NCI-H1930 (cell line): ENCODE measurements around the gene GPR152.

Experiments used
- DNase-seq, 2 experiments: peaks; one replicate each; lab custom pipeline; 2025; lab: John Stamatoyannopoulos, UW

GPR152 gene

DNA sequence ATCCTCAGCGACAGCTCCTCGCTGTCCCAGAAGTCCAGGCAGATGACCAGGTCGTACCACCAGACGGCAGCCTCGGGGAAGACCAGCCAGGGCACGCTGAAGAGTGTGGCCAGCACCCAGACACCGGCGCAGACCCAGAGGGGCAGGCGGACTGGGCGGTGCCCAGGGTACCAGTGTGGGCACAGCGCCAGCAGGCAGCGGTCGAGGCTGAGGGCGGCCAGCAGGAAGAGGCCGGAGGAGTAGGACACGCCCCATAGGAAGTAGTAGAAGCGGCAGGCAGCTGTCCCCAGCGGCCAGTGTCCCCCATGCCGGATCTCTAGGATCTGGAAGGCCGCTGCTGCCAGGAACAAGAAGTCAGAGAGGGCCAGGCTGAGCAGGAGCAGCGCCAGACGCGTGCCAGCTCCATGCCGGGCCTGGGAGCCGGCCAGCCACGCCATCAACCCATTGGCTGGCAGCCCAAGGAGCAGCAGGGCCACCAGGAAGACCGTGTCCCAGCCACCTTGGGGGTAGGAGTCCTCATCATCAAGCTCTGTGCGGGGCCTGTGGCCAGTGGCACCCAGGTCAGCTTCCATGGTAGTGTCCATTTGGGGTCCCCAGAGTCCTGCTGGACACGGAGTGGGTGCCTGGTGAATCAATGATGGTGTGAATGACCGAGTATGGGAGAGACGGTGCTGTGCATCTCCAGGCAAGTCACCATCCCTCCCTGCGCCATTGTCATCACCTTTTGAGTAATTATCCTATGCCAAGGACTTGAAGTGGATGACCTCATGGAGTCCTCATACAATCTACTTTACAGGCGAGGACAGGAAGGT, at the start of gene GPR152:
GPR152 (minus strand) TSS at position 589 of the 812 bp plus-strand sequence; CDS start at position 584, 5 bp downstream.
- DNase-seq, result no peak

GRCh38 chr11:67501854-67502253, 49.3 kb upstream of the GPR152 start:
- no peak for DNase-seq

DNA sequence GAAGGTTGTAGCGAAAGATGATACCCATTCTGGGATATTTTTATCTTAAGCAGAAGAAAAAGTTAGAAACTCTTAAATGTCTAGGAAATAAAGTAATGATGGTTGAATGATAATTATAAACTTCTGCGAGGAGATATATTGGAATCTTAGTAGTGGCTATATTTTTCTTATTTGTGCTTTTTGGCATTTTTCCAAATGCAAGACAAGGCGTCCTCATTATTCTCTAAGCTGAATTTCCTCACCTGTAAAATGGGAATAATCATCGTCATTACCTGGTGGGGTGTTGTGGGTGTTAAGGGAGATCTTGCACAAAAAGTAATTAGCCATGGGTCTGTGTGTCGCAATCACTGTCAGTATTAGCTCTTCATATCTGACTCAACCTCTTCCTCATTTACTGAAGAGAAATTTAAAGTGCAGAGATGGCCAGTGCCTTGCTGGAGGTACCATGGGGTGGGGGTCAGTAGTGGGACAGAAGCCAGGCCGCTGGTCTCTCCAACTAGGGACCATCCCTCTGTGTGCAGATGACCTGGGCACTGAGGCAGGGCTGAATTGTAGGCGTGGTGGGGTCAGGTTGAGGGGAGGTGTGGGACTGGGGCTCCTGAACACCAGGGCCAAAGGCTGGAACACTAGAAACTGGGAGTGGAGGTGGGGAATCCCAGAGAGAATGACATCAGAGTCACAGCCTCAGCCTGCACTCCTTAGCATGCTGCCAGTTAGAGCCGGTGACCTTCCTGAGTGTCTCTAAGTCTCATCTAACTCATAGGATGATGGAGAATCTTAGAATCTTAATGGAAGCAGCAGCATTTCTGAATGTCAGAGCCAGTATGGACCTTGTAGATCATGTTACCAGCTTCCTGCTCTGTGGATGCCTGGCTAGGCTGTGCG, 48.5 kb upstream of the GPR152 start:
- no peak for DNase-seq

GRCh38 chr11:67500484-67500821, 47.9 kb upstream of the GPR152 start:
- DNase-seq, result no peak

DNA sequence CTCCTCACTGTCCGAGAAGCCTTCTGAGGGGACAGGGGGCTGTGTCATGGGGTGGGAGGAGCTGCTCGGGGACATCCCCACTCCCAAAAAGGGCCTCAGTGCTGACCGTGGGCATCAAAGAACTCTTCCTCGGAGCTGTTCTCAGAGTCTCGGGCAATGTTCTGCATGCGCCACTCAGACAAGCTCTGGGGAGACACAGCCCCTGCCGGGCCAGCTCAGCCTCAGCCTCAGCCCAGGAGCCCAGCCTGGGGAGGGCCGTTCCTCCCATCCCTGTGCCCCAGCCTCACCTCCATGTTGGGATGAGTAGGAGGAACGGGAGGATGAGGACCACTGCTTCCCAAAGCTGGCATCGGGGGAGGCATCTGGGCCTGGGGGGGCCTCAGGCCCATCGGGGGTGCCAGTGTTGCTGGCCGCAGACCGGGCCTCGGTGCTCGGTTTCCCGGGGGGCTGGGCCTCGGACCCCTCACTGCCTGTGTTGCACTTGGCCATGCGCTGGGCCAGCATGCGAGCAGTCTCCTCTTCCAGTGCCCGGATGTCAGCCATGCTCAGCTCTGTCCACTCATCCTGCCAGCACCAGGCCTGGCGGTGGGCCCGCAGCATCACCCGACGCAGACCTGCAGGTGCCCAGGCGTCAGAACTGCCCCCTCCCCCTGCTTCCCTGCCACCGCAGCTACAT, 47.4 kb upstream of the GPR152 start:
- no peak for DNase-seq

- DNase-seq, result no peak
These were observed 46.0 kb upstream of the GPR152 start for GRCh38 chr11:67498544-67498972.

DNA sequence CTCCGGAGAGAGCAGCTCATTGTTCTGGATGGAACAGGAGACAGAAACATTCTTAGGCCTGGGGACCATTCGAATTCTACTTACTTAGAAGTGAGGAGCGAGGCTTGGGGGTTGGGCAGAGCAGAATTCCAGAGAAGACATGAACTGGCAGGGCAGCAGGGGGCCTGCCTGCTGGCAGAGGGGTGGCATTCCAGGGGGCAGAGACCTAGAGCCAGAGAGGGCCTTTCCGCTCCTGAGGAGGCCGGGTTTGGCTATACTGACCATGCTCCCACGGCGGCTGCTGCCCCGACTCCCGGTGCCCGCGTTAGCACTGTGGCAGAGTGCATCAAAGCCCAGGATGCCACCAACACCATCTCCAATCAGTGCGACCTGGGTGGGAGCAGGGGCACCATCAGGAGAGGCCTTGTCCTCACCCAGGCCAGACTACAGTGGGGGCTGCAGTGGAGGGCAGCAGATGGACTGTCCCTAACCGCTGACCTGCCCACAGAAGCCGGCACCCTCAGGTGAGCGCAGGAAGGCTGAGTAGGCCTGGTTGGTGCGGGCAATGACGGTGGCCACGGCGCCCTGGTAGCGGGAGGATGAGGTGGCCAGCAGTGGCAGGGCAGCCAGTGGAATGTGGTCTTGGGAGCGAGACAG, 45.2 kb upstream of the GPR152 start:
- DNase-seq, result no peak

DNA sequence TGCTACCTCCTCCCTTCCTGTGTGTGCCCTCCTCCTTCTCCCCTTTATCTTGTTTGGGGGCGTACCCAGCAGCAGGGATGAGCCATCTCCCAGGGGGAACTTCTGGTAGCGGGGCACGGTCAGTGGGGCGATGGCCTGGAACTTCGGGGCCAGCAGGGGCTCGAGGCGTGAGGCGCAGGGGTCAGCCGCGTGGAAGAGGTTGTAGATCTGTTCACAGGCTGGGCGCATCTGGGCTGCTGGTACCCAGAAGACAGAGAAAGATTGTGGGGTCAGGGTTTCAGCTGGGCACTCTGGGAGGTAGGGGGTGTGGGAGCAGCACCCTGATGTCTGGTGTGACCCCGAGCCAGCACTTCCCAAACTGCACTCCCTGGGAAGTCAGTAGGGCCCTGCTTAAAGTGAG, 43.6 kb upstream of the GPR152 start:
- DNase-seq, result no peak

DNA sequence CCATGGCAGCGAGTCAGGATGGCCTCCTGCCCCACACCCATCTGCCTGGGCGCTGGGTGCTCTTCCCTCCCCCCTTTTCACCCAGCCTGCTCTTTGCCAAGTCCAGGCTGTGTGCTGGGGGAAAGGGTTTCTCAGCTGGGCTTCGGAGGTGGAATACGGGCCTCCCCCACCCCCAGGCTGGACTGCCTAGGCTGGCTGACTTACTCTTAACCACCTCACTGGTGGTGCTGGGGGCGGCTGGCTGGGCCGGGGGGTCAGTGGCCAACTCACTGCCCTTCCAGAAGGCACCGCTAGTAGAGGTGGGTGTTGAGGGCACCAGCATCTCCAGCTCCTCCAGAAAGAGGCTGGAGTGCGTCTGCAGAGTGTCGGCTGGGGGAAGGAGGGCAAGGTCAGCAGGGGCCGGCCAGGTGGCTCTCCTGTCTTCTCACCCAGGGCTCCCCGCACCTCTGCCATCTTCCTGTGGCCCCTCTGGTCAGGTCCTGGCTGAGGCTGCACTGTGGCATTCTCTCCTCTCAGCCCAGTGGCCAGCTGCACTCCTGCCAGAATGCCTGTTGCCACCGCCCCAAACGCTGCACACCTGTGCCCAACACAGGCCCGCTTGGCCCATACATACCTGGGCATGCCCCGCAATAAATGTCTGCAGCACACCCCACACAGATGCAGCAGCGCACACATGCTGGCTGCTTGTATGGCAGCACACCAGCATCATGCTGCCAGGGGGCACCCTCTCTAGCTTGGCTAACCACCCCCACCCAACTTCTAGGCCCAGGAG, 42.9 kb upstream of the GPR152 start:
- DNase-seq, result no peak

DNA sequence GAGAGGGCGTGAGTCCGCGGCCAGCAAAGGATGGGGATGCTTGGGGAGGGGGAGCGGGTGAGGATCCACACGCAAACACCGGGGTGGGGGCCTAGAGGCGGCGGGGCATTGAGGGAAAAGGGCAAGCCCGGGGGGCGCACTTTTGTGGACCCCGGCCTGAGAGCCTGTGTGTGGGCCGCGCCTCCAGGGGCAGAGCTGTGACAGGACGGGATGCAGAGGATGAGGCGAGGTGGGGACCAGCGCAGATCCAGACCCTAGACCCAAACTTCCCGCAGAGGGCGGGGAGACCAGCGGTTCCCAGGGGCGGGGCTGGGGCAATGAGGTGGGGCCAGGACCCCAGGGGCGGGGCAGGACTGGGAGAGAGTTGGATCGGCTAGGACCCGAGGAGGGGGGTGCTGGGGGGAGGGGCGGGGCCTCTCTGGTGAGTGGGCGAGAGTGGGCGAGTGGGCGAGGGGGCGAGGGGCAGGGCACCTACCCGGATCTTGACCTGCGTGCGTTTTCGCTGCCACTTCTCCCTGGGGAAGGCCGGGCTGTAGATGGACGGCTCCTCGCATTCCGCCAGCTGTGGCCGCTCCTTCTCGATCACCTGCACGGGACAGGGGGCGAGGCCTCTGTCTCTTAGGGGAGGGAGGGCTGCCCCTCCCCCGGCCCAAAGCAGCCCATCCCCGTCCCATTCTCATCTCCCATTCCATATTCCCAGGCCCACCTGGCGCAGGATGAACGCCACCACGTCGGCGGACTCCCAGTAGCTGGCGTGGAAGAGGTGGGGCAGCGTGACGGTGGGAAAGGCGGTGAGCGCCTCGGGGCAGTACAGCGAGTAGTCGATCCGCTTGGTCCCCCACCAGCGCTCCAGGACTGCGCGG, 42.1 kb upstream of the GPR152 start:
- DNase-seq, result no peak

- no peak for DNase-seq
These were observed 41.2 kb upstream of the GPR152 start for GRCh38 chr11:67493548-67494370.

- no peak for DNase-seq
These were observed 40.4 kb upstream of the GPR152 start for GRCh38 chr11:67492801-67493547.

- no peak for DNase-seq
These were observed 39.7 kb upstream of the GPR152 start for GRCh38 chr11:67492069-67492727.

- no peak for DNase-seq
These were observed 38.9 kb upstream of the GPR152 start for GRCh38 chr11:67491276-67492068.

DNA sequence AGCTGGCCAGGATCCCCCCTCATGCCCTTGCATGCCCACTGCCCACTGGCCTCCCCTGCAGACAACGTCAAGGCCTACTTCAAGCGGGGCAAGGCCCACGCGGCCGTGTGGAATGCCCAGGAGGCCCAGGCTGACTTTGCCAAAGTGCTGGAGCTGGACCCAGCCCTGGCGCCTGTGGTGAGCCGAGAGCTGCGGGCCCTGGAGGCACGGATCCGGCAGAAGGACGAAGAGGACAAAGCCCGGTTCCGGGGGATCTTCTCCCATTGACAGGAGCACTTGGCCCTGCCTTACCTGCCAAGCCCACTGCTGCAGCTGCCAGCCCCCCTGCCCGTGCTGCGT, 38.2 kb upstream of the GPR152 start:
- DNase-seq, result no peak

DNA sequence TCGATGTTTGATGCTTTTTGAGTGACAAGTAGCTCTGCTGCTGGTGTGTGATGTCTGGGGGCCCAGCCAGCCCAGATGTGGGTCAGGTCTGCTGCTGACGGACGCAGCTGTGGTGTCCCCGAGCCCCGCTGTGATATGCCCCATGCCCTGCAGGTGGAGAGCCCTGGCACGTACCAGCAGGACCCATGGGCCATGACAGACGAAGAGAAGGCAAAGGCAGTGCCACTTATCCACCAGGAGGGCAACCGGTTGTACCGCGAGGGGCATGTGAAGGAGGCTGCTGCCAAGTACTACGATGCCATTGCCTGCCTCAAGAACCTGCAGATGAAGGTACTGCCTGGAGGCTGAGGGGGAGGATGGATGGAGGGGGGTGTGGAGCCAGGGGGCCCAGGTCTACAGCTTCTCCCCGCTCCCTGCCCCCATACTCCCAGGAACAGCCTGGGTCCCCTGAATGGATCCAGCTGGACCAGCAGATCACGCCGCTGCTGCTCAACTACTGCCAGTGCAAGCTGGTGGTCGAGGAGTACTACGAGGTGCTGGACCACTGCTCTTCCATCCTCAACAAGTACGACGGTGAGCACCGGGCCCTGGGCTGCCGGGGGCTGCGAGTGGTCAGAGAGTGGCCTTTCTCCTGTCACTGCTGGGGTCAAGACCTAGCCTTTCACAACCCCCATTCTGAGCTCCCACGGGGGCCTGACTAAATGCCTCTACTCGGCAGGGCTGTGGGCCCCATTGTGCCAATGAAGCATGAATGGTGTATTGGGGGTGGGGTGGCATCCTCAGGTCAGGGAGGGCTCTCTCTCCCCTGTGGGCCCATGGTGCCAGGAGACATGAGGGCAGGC, 37.6 kb upstream of the GPR152 start:
- no peak for DNase-seq
